AG20443 (cell line): ENCODE results near the gene CENPX.
"Not testable (repeated sequence)": the region's sequence is repeated elsewhere in the genome, so short reads cannot be mapped to it uniquely, and the experiment has no call there.

Experiments
- DNase-seq: peaks from one replicate; pipeline ENCODE4 v3.0.0; 2012; ENCODE audit warnings: low spot score, mixed read lengths

CENPX gene

DNA sequence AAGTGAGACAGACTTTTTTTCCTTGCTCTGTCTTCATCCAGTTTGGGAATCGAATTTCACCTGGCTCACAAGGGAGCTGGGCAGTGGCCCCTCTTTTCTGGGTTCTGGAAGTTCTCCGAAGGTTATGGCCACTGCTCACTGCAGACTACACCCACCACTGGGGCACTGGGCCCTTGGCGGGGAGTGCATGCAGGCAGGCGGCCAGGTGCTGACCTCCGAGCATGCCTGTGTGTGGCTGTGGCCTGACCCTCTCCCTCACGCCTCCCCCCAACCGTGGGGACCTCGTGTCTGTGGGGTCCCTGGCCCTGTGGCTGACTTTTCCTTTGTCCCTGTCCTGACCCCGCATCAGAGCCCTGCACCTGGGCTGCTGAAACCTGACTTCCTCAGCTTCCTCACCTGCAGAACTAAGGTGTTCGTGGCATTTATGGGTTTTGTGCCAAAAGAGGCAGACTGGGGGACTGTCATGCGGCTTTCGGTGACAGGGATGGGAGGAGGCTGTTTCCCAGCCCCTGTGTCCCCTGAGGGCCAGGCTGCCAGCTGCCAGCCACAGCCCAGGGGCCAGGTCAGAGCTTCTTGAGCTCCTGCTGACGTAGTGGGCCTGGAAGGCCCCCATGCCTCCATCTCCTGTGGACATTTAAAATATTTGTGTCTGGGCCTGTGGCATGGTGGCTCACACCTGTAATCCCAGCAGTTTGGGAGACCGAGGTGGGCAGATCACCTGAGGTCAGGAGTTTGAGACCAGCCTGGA, 23.8 kb downstream of the CENPX start:
- no peak for DNase-seq

DNA sequence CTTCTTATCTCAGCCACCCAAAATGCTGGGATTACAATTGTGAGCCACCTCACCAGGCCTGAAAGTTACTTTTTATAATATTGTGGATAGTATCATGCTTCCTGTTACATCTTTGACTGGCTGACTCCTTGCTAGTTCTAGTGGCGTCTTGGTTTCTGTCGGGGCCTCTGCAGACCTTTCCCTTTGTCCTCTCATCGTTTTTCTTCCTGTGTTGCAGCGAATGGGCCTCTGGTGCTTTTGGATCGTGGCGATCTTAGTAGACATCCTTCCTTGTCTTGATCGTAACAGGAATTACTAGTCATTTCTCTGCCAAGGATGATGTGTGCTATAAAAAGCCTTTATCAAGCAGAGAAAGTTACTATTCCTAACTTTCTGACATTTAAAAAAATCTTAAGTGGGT, 24.5 kb downstream of the CENPX start:
- no peak for DNase-seq

DNA sequence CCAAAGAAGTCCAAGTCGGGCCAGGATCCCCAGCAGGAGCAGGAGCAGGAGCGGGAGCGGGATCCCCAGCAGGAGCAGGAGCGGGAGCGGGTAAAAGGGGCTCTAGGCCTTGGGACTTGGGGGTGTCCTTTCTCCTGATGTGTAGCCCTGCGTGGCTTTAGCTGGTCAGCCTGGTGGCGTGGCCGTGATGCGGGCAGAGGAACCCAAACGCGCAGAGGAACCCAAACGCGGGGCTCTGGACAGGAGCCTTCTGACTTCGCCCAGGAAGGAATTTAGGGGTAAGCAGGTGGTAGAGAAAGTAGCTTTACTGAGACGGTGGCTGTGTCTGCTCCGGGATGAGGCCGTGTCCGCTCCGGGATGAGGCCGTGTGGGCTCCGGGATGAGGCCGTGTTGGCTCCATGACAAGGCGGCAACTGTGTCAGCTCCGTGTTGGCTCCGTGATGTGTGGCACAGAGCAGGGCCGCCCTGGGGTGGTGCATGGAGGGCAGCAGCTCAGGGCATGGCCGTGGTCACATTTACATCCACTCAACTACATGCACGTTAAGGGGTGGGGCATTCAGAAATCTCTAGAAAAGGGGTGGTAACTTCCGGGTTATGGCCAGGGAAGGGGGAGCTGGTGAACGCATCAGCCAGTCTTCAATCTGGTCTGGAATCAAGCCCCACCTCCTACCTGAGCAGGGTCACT, 25.8 kb downstream of the CENPX start:
- DNase-seq: no peak

DNA sequence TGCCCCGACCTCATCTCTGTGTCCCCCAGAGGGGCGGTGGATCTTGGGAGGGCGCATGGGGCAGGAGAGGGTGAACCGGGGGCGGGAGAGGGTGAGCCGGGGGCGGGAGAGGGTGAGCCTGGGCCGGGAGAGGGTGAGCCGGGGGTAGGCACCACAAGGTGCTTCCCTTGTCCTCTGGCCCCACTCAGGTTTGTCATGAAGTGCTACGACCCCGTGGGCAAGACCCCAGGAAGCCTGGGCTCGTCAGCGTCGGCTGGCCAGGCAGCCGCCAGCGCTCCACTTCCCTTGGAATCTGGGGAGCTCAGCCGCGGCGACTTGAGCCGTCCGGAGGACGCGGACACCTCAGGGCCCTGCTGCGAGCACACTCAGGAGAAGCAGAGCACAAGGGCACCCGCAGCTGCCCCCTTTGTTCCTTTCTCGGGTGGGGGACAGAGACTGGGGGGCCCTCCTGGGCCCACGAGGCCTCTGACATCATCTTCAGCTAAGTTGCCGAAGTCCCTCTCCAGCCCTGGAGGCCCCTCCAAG, 26.4 kb downstream of the CENPX start:
- no peak for DNase-seq

DNA sequence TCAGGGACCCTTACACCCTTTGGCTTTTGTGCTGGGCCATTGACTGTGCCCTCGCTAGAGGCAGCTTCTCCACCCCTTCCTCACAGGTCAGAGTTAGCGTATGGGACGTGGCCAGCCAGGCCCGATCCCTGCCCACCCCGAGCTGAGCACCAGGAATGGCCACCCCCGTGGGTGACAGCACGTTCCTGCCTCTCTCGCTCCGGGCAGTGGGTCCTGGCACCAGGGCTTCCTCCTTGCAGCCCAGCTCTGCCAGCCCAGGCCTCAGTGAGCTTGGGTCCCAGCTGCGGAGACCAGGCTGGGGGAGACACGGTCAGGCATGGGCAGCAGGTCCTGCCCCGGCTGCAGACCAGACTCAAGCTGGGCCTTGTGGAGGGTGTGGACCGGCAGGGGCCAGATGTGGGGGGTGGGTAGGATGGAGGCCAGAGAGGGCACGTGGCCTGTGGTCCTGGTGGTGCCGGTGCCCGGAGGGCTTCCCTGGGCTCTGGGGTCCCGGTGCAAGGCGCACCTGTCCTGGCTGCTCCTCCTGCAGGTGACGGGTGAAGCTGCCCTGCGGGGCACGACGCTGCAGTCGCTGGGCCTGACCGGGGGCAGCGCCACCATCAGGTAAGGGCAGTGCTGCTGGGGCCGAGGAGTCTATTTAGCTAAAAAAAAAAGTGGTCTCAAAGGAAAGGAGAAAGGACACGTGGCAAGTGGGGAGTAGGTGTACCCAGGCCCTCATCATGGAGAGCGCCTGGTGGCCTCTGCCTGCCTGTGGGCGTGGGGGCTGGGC, 27.0 kb downstream of the CENPX start:
- no peak for DNase-seq

DNA sequence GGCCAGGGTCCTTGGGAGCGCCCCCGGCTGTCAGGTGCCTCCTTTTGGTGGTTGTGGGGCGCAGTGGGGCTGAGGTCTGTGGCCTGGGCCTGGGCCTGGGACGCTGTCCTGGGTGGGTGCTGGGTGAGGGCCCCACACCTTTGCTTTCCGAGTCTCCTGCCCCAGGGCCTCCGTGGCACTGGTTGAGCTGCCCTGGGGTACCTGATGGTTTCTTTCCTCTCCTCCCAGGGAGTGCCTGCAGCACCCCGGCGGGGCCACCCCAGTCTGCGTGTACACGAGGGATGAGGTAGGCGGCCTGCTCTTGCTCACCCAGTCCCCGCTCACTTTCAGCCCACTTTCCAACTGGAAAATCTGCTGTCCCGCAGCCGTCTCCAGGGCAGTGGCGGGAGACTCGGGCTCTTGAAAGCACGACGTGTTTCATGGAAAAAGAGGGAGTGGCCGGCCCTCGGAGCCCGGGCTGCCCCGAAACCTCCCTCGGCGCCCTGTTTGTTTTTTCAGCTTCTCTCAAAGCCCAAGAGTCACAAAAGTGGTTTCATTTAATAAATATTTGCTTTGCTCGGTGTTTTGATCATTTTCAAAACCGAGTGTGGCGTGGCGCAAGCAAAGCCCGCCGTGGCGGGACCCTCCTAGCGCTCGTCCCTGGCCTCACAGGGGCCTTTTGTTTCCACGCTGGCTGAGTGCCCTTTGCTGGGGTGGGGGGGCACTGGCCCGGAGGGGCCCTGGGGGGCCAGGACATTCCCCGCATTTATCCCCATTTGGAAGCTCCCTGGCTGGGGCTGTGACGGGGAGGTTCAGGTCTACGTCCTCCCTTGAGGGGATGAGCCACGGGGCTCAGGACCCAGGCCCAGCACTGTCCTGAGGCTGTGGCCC, 27.9 kb downstream of the CENPX start:
- DNase-seq: no peak

DNA sequence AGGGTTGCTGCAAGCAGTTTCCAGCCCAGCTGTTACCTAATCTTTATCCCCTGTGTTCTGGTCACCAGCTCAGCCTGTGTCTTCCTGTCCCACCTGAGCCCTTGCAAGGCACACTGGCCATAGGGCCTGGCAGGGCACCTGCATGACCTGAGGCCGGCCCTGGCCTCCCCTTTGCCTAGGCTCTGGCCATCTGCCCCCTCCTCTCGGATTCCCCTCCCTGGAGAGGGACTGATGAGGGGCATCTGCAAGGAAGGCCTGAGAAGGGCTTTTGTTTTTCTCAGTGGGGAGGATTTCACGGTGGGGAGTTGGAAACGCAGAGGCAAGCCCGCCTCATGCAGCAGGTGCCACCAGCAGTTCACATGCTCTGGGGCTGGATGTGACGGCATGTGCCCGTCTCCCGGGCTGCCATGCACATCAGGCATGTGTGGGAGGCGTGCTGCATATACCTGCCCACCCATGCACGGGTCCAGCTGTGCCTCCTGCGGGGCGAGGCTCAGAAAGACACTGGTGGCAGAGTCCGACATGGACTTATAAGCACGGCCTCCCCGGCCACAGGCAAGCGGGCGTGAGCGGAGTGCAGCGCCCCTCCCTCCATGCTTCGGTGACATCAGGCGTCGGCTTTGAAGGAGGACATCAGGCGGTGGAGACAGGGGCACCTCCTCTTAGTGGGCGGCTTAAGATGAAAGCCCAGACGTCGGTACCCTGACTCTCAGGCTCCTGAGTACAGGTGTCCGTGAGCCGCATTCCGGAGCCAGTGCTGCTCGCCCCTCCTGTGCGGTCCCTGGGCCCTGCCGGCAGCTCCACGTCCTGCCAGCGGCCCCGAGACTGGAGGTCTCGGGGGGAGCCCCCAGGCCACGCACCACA, 28.7 kb downstream of the CENPX start:
- no peak for DNase-seq

DNA sequence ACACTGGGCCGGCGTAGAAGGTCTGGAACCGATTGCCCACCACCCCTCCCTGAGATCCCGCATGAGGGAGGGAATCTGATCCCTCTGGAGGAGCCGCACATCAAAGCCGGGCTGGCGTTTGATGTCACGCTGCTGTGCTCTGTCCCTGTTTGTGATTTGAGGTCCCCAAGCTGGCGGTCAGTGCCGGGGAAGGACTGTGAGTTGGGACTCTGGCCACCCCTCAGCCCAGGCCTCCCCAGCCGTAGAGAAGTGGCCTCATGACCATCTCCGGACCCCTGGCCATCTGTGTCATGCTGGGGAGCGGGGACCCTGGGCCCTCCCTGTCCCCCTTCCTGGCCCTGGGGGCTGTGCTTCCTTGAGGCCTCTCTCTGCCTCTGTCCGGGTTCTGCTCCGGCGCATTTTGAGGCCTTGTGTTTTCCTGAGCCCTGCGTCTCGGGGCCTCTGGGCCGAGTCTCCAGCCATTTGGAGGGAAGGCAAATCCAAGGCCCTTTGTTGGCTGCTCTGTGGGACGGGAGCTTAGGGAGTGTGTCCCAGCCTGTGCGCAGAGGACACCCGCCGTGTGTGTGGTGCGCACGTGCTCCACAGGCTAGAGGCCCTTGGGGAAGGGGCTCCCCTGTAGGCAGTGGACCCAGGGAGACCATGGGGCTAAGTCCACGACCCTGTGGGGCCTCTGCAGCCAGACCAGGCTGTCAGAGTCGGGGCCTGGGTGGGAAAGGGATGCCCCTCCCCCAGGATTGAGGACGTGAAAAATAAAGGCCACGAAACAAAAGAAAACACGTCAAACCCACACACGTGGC, 30.2 kb downstream of the CENPX start:
- no peak for DNase-seq

DNA sequence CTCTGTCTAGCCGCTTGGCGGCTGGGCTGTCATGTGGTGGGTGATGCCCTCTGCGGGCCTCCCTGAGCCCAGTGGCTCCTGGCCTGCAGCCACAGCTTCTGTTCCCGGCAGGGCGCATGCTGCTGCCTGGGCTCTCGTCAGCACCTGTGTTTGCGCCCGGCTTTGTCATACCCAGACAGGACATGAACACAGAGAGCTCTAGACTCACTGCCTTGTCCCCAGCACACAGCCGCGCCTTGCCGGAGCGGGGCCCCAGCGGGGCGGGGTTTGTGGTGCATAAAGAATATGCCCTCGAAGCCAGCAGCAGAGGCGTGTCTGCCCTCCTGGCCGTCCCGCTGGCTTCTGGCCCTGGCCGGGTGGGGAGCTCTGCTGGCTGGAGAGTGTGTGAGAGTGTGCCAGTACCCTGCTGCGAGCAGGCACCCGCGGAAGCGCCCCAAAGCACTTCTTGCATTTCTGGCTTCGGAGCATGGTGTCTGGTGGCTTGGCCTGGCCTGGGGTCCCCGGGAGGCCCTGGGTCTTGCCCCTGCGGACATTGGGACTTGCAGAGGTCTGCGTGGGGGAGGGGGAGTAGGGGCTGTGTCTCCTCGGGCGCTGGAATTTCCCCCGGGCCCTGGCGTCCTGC, 30.9 kb downstream of the CENPX start:
- peak; percentile 92 for DNase-seq

DNA sequence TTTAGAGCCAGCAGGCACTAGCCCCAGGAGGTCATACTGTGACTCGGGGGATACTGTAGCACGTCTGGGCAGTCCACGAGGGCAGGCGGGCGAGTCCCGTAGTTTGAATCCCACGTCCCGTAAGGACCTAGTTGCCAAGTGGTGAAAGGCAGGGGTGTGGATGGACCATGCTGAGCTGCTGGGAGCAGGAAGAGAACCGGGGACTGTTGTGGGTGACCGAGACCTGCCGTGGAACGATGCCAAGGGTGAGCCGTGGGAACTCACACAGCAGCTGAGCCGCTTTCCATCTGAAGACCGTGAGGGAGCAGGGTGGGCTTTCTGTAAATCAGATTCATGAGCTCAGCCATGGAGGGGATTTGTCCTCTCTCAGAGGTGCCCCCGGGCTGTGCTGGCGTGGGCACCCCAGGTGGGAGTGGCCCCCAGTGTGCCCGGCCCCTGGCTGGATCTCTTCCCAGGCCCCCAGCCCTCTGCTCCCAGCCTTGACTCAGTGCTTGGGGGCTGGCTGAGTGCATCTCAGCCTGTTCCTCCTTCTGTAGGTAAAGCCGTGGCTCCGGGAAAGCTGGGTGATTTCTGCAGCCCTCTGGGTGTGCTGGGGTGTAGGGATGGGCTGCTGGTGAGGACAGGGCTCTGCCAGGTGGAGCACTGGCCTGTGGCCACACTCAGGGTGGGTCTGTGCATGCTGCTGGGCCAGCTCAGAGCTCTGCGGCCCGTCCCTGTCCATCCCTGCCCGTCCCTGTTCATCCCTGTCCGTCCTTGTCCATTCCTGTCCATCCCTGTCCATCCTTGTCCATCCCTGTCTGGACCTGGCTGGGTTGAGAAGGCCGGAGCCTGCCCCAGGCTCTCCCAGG, 31.6 kb downstream of the CENPX start:
- DNase-seq: no peak

DNA sequence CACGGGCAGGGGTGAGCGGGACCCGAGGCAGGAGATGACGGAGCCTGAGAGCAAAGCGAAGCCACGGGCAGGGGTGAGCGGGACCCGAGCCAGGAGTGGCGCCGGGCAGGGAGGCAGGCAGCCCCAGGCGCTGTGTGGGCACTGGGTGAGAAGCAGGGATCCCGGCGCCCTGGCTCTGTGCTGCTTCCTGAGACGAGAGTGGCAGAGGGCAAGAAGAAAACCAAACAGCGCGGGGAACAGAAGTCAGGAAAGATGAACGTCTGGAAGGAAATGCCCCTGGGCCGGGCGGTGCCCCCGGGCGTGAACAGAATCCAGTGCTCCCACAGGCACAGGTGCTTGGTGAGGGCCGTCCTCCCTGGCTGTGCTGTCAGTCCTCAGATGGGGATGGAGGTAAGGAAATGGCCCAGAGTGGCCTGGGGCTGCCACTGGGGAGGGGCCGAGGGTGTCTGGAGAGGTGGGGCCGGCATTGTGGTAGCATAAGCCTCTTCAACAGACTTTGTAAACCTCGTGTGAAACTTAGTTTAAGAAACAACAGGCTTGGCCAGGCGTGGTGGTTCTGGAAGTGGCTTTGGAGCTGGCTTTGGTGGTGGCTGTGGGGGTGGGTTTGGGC, 35.4 kb downstream of the CENPX start:
- DNase-seq: no peak

DNA sequence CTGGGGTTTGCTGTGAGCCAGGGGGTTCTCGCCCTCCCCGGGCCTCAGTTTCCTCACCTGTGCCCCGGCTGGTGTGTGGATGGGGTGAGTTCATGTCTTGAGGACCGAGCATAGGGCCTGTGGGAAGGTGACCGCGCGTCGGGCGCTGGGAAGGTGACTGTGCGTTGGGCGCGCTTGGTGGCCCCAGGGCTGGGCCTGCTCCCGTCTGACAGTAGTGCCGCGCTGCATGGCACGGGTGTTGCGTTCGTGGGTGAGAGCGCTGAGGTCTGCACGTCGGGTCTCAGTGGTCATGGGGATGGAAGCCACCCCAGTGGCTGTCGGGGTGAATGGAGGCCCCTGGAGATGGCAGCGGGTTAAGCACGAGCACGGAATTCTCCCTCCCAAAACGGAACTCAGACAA, 36.1 kb downstream of the CENPX start:
- DNase-seq: no peak

DNA sequence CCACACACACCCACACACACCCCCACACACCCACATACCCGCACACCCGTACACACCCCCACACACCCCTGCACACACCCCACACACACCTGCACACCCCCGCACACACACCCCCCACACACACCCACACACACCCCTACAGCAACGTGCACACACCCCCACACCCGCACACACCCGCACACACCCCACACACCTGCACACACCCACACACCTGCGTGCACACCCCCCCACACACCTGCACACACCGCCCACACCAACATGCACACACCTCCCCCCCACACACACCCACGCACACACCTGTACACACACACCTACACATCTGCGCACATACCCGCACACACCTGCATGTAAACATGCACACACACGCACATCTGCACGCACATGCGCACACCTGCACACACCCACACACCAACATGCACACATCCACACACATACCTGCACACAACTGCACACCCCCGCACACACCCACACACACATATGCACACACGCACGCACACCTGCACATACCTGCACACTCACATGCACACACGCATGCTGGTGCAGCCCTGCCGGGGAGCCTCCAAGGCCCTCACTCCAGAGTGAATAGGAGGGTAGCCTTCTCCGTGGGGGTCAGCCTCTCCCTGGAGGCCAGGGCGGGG, 37.8 kb downstream of the CENPX start:
- DNase-seq: no peak

DNA sequence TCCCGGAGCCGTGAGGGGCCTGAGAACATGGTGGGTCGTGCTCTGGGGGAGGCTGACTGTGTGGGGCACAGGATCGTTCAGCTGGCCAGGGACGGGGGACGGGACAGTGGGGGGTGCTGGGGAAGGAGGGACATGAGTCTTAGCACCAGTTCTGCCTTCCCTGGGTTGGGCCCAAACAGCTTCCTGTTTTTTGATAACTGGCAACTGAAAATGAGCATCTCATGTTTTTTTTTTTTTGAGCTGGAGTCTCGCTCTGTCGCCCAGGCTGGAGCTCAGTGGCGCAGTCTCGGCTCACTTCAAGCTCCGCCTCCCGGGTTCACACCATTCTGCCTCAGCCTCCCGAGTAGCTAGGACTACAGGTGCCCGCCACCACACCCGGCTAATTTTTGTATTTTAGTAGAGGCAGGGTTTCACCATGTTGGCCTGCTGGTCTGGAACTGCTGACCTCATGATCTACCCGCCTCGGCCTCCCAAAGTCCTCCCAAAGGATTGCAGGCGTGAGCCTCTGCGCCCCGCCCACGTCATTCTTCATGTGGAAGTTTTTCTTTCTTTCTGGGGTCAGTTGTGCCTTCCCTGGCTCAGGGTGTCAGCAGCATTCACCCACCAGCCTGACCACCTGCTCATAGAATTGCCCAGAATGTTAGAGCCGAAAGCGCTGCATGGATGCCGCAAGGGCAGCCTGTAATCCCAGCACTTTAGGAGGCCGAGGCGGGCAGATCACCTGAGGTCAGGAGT, 38.9 kb downstream of the CENPX start:
- no peak for DNase-seq

DNA sequence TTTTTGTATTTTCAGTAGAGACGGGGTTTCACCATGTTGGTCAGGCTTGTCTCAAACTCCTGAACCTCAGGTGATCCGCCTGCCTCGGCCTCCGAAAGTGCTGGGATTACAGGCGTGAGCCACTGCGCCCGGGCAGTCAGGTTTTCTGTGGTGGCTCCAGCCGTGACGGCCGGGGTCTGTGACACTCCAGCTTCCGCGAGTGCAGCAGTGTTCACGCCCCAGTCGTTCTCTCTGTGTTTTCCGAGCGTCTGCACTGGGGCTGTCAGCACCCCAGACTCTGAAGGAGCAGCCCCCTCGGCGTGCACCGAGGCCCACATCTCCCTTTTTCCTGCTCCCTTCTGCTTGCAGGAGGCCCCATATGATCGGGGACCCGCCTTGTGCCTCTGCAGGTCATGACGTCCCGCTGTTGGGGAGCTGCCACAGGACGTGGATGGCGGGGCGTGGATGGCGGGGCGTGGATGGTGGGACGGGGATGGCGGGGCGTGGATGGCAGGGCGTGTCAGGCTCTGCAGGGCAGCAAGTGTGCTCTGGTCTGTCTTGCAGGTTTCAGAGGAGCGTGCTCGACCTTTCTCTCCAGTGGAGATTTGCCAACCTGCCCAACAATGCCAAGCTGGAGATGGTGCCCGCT, 39.6 kb downstream of the CENPX start:
- no peak for DNase-seq

DNA sequence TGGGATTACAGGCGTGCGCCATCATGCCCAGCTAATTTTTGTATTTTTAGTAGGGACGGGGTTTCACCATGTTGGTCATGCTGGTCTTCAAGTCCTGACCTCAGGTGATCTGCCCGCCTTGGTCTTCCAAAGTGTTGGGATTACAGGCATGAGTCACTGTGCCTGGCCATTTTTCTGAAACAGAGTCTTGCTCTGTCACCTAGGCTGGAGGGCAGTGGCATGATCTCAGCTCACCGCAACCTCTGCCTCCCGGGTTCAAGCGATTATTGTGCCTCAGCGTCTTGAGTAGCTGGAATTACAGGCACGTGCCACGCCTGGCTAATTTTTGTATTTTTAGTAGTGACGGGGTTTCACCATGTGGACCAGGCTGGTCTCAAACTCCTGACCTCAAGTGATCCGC, 41.2 kb downstream of the CENPX start:
- not testable (repeated sequence) for DNase-seq
